Superior temporal gyrus (tissue), 1 donor: Measurements from ENCODE around the gene SLF2.
"Not testable (repeated sequence)": the region's sequence is repeated elsewhere in the genome, so short reads cannot be mapped to it uniquely, and the experiment has no call there.

ENCODE experiments used
- DNase-seq: peaks from one replicate; pipeline ENCODE4 v3.0.0-alpha.2; 2016; ENCODE audit errors: extremely low spot score

Gene SLF2

DNA sequence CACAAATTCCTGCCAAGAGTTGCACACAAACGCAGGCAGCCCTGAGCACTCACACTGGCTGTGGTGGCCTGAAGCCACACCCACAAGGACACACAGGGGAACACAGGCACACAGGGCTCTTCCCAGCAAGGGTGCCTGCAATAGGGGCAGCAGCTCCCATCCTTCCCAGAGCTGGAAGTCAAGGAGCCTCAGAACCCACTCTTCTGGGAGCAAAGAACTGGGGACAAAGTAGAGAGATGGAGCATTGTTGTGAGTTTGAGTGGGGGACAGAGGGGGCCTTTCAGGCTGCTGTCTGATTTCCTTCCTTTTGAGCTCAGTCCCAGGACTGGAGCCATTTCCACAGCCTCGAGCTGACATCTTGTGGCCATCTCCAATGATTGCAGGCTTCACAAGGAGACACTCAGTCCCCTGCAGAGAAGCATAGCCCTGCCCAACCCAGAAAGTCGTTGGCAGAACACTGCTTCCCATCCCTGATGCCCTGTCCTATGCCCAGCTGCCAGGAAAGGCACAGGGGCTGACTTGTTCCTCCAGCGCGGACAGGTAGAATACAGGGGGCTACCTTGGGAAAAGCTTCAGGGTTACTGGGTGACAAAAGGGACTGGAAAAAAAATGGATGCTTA is 34.4 kb upstream of the SLF2 start:
- peak; percentile 87 for DNase-seq

DNA sequence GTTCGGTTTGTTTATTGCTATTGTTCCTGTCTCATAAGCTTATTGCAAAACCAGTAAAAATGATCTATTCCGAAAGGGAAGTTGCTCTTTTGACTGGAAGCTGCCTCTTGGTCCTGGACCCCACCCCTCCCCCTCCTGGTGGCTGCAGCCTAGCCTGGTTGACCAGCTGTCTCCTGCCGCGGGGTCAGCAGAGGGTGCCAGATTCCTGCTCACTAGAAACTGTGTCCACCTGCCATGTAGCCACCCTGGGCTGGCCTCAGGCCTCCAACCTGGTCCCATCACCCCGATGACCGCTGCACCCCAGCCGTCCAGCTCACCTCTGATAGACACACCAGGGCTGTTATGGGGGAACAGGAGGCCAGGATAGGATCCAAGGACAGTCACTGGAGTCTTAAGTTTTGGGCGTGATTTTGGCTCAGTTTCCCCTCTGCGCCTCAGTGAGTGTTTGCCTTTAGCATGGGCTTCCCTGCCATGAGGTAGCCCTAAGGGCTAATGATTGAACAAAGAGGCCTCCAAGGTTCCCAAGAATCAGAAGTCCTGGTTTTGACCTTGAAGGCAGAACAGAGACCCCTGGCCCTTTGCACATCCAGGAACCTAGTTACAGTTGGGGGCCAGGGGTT is 32.9 kb upstream of the SLF2 start:
- DNase-seq: no peak

DNA sequence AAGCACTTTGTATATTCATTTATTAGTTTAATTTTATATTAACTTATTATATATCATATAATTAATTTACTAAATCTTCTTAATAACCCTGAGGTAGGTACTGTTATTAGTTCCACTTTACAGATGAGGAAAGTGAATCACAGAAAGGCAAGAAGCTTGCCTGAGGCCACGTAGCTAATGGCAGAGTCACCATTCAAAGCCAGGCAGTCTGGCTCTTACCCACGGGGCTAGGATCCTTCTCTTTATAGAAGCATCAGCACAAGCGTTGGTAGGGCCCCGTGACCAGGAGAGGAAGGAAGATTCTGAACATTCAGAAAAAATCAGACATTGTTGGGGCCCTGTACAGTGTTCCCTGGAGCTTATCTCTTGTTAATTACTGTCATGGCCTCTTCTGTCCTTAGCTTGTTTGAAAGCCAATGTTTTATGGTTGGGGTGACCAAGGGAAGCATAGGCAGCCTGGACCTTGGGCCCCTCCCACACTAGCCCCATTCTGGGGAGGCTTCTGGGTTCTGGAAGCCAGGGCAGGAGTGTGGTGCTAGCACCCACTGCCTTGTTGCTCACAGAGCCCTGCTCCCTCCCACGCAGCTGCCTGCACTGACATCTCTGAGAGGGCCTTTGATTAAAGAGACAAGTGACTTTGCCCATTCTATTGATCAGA is 31.1 kb upstream of the SLF2 start:
- no peak for DNase-seq

DNA sequence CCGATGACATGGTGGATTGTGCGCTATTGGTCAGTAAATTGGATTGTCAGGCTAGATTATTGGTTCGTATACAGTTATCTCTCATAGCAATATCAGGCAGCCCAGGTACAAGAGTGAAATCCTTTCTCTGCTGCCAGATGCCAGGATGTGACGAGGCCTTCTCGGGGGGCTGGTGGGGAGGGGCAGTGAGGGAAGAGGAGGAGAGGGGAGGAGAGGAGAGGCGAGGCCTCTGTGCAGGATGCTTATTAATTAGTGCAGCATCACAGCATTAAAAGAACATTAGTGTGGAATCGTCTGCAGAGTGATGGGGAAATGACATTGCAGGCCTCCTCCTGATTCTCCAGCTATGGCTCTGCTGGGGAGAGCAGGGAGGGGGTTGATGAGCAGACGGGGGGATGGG is 30.5 kb upstream of the SLF2 start:
- no peak for DNase-seq

DNA sequence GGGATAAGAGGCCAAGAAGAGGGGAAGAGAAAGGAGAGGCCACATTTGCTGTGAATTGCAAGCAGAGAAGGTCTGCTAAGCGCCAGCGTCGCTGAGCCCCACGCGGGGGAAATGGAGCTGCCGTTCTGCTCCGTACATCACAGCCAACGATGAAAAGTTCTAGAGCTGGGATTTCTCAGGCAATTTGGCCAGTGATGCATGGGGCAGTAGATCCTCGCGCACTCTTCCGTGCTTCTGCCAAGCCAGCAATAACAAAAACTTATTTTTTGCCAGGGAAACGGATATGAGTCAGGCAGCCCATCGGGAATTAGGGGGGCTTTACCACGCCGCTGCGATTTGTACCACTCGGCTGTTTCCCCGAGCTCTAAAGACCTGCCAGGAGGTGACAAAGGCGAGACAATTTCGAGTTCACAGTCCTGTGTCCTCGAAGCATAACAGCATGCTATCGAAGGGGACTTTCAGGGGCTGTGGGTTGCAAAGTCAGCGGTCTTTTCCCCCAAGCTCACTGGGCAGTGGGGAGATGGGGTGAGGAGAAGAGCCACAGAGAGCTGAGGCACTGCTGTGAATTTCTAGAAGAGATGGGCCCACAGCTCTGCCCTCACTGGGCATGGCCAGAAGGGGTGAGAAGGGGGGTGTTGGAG is 30.0 kb upstream of the SLF2 start:
- DNase-seq: no peak

DNA sequence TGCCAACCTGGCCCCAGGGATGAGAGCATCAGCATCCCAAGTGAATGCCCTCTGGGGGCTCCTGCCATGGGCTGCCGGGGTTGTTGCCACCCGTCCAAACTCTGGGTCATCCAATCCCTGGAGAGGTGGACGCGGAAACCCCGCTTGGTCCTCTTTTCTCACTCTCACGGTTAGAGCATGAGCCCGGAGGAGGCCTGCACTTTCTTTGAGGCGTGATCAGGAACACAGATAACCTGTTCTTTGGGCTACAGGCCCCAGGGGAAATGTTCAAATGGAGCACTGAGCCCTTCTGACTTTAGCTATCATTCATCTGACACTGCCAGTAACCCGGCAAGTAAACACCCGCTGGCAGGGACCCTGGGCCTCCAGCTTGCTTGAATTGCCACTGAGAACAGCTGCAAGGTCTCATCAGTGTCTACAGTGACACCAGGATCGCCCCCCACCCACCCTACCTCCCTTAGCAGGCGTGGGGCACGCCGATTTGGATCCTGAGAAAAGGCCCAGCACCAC is 29.4 kb upstream of the SLF2 start:
- no peak for DNase-seq

DNA sequence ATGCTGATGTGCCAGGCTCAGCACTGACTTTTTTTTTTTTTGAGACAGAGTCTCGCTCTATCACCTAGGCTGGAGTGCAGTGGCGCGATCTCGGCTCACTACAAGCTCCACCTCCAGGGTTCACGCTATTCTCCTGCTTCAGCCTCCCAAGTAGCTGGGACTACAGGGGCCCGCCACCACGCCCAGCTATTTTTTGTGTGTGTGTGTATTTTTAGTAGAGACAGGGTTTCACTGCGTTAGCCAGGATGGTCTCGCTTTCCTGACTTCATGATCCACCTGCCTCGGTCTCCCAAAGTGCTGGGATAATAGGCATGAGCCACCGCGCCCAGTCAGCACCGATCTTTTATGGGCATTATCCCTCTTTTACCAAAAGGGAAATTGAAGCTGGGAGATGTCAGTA is 27.2 kb upstream of the SLF2 start:
- not testable (repeated sequence) for DNase-seq

DNA sequence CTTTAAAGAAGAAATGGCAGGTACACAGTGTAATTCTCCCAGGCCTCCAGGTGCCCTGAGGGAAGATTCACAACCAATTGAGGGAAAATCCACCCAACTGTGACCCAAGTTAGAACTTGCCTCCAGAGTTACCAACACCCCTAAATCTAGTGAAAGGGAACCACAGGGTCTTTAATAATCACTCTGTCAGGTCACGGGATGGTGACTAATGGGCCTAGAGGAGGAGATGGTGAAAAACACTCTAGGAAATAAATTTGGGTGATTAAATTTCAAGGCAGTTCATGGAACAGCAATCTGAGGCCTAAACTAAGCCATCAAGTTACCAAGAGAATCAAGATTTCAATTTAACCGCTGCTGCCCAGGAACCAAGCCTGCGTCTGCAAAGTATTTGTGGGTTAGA is 26.7 kb upstream of the SLF2 start:
- DNase-seq: no peak

DNA sequence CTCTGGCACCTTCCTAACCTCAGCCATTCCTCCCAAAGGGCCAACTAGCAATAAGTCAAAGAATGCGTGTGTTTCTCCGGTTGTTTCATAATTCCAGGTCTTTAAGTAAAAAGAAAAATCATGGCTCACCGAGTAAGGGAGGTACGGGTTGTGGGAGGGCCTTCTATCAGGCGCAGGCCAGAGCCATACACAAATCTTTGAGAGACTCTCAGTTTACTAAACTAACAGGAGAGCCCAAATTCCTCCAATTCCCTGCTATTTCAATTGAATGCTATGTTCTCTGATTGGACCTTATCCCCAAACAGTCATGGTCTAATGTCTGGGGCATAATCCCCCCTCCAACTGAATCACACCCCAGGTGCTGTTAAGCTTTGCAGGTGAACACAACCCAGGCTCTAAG is 26.2 kb upstream of the SLF2 start:
- DNase-seq: no peak

DNA sequence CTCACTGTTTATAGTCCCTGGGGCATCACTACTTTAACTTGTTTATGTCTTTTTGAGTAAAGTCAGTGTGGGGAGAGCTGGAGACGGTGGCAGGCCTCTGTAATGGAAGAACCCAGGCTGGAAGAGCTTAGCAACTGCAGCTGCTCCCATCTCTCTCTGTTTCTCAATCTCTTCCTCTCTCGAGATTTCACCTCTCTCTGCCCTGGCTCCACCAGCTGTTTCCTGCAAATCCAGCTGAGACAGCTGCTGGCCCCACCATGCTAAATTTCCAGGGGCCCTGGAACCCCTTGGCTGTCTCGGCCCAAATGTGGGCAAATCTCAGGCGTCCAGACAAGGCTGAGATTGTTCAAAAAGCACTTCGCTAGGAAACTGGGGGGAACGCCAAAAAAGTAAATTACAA is 25.8 kb upstream of the SLF2 start:
- no peak for DNase-seq

DNA sequence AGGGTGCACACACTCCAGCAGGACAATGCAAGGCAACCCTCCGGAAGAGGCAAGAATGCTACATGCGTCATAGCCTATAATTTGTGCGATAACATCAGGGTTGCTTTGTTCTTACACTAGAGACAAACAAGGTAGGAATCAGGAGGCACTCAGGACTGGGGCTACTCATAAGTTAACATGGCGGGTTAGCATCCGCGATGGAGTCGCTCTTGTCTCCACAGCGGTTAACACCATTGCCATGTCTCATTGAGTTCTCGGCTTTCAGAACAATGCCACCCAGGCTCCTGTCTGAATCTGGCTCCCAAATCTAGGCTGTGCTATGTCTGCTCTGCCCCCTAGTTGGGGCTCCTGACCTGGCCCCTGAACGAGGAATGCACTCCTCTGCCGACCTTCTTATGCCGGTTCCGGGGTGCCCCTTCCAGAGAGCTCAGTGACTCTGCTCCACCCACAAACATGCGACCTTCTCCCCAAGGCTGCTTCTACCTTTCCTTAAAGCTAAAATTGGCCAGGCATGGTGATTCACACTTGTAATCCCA is 24.9 kb upstream of the SLF2 start:
- no peak for DNase-seq

DNA sequence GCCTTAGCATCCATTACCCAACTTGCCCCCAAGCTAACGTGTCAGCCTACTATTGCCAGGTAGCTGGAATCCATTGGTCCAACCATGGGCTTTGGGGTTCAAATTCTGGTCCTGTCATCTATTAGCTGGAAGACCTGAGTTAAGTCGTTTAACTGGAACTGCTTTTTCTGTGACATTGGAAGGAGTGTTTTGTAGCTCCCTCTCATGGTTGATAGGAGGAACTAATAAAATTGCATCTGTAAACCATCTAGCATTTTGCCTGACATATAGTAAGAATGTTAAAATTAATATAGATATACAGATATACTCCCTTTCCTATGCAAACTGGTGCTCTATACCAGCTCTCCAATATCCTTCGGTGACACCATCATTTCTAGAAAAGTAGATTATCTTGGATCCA is 23.8 kb upstream of the SLF2 start:
- no peak for DNase-seq

DNA sequence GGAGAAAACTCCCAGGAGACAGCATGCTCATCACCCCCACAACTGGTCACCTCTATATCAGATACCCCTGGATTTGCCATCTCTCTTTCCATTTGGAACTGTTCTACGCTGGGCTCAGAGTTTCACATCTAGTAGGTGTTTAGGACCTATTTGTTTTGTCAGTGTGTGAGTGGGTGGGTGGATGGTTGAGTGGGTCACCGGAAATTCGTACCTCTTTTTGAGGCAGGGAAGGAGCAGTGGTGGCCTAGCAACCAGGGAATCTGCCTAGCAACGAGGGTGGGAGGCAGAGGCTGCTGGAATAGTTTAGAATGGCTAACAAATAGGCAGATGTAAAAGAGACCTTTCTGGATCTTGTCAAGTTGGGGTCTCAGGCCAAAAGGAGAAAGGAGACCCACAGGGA is 23.2 kb upstream of the SLF2 start:
- DNase-seq: no peak

DNA sequence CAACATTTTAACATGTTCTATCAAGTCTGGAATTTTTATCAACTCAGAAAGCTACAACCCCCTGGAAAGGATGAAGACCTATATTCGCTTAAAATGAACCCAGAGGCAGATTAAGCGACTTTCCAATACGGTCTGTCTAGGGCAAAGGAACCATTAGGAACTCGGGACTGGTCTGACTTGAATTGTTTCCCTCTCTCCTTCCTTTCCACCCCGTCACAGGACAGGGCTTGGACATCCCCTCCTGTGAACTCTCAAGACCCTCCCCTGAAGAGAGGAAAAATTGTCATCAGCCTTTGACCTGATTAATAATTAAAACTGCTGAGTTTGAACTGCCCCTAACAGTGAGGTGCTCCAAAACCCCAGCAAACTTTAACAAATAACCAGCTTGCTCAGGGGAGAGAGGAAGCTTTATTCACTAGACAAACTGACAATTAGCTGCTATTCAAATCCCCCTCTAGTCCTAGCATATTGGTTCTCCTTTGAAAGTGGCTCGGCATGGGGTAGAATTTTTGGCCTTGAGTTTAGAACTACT is 22.6 kb upstream of the SLF2 start:
- DNase-seq: no peak

DNA sequence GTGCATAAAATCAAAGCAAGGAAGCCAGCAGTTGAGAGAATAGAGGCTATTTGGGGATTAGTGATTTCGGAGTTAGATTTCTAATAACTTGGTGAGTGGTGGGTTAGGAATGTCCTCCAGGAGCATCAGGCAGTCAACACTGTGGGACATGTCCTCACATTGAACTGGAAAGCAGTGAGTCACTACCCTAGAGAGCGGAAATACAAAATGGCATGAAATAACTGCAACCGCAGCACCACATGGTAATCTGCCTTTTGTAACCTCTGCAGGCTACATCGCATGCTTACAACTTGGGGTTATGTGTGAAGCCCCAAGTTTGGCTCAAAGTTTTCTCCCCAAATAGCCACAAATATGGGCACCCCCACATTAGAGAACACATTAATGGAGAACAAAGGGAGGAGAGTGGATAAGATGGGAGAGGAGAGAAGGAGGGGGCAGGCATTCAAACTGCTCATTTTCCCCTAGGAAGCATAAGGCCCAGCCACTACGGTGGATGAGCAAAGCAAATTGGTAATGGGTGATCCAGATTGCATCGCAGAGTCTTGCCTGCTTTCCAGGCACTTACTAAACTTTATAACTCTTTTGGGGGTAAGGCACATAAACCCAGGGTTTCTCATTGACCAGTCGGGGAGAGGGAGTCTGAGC is 22.0 kb upstream of the SLF2 start:
- DNase-seq: no peak

DNA sequence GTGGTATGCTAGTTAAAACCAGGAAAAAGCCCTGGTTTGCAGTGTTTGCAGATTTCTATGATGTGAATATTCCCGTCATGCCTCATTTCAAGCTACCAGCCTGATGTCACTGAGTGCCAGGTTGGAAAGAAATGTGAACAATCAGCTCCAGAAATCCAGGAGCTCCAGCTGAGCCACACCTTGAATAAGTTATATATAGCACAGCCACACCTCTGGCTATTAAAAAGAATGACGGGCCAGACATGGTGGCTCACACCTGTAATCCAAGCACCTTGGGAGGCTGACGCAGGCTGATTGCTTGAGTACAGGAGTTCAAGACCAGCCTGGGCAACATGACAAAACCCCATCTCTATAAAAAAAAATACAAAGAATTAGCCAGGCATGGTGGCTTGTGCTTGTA is 18.7 kb upstream of the SLF2 start:
- DNase-seq: no peak

DNA sequence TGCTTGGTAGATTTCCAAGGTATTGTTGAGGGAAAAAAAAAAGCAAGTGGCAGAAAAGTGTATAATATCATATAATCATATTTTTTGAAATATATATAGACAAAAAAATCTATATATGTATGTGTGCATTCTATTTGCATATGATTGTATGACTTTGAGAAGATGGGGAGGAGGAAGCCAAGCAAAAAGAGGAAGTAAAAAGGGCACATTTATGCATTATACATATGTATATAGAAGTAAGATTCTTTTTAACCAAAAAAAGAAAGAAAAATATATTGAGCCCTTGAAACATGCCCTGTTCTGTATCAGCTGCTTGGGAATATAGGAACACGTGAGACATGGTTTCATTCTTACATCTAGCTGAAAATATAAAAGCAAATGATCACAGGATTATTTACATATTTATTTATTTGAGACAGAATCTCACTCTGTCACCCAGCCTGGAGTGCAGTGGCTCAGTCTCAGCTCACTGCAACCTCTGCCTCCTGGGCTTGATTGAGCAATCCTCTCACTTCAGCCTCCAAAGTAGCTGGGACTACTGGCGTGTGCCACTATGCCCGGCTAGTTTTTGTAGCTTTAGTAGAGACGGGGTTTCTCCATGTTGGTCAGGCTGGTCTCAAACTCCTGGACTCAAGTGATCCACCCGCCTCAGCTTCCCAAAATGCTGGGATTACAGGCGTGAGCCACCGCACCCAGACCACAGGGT is 18.0 kb upstream of the SLF2 start:
- no peak for DNase-seq

DNA sequence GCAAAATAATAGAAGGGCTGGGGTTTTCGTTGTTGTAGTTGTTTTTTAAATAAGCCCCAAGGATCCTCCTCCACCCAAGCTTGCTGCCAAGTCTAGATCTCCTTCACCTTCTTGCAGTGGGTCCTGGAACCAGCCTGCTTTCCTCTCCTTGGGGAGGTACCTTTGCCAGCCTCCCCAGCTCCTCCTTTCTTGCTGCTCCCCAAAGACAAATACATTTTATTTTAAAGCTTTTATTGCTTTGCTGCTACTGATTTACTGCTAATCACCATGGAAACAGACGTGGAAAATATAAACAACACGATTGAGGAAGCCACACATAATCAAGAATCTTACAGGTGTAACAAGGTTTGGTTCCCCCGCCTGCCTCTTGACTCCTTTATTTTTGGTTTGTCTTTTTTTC is 17.4 kb upstream of the SLF2 start:
- DNase-seq: no peak

DNA sequence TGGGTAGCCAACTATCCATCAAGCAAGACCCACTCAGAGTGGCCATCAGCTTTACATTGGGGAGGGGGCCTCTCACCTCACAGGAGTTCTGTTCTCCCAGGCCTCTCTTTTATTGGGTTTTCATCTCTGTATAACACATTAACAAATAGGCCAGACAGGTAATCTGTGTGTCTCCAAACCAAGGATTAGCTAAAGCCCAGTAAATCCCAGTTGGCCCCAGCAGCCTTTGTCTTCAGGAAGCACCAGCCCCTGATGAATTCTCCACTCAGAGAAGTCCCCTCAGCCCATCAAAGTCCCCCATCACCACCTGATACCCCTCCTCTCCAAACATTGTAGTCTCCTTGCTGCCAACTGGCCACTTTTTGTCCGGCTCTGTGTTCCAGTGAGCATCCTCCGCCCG is 16.9 kb upstream of the SLF2 start:
- no peak for DNase-seq

DNA sequence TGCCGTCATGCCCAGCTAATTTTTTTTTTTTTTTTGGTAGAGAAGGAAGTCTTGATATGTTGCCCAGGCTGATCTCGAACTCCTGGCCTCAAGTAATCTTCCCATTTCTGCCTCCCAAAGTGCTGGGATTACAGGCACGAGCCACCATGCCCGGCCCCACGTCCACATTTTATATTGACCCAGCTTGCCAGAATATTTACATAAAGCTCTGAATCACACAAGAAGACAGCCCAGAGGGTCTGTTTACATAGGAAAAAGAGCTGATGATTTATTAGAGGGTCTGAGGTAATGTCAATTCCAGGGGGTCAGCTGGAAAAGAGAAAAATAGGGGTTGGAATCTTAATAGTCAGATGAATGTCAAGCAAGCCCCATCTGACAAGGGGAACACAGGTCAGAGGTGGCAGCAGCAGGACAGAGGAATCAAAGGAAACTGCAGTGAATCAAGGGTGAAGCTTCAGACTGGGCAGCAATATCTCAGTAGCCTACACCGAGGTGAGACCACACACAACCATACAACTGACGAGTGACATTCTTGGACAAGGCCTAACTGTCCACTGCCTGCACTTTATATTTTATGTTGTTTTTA is 15.8 kb upstream of the SLF2 start:
- DNase-seq: no peak

DNA sequence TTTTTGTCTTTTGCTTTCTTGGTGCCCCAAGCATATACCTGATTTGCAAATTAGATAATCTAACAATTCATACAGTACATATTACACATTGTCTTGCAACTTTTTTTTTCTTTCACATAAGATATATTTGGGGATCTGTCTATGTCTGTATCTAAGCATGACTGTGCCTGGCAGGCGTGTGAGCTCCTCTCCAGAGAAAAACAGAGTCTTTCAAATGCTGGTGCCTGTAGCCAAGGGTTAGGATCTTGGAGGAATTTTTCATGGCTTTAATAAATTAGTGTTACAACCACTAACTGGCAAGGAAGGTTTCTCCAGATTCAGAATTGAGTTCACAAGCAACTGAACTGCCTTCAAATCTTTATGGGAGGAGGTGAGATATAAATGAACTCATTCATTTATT is 14.8 kb upstream of the SLF2 start:
- DNase-seq: no peak
